ENCODE results near the gene FYB1. TPM values are rescaled to one million over a fixed set of nuclear protein-coding genes. Genes with fewer than 3 reads are reported as not detected.

Gene FYB1
- total and polyA plus RNA-seq, 2 of the 8 experiments (the other 6 are each of a cell fraction or from before 2014, with no cell fraction given) = not detected

DNA sequence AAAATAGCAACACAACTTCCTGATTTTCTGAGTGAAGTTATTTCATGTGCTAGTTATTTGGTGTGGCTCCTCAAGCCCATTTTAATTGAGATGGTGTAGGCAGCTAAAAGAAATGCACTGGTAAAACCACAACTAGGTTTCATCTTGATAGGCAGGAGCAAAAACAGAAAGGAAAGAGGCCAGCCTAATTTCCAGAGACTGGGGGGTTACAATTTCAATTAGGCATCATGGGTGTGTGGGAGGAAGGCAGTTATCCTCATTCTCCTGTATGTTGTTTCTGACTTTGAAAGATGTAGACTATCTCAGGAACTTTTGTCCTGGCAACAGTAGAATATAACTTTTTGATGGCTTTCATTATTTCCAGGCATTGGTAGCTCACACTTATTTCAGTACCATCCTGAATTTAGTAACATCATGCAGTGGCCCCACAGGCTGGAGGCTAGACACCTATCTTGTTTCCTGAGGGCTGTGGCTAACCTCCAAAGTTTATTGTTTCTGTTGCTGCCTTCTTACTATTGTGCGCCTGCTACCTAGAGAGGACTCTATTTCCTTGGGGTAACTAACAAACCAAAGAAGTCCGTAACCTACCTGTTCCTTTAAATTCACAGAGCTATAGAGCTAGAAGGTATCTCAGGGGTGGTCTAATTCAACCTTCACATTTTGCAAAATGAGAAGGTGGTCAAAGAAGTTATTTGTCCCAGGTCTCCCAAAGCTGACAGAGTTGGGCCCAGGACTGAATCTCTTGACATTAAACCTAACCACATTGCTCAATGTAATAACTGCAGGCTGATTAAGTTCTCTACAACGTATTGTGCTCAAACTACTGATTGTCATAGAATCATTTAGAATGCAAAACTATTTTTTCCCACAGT, 42.4 kb downstream of the FYB1 start:
- 89% methylated on average over 3 of the region's 3 CpGs; no CpG with 5 or more reads in 1 of the 2 experiments for WGBS, 2 experiments (ENCODE audit: extremely low coverage in 1 of 2, insufficient coverage in 1 of 2, insufficient read length in 1 of 2, insufficient replicate concordance in 2 of 2, low coverage in 1 of 2, low lambda C conversion rate in 2 of 2, missing lambda C conversion rate in 1 of 2)
- TF ChIP-seq MAFK (IDR thresholded peaks at IDR 0.05; ENCODE audit: low read depth, low read length) (no peak), BCL11A (IDR thresholded peaks at IDR 0.05; ENCODE audit: low read depth in 2 of 2, low read length in 2 of 2) (no peak), HDAC2 (IDR thresholded peaks at IDR 0.05; ENCODE audit: borderline replicate concordance in 1 of 2, low read depth in 2 of 2, low read length in 2 of 2) (no peak), BACH1 (IDR thresholded peaks at IDR 0.05; ENCODE audit: low read length) (no peak), PHF8 (conservative IDR thresholded peaks at IDR 0.05; ENCODE audit: low read depth, low read length) (no peak)
- Histone ChIP-seq H3K27ac (ENCODE audit: low read depth, low read length) (no peak overlapping the region), H3K79me1 (ENCODE audit: low read depth, low read length) (no peaks in the 10 kb centered on the region), H2AK5ac (ENCODE audit: low read depth, low read length) (no peak overlapping the region), H3K4ac (replicated peaks; ENCODE audit: insufficient read length, low read depth, low read length) (no peak overlapping the region), H2BK15ac (ENCODE audit: low read length) (no peak overlapping the region), H3K23me2 (ENCODE audit: low read depth, low read length) (no peaks in the 10 kb centered on the region), H3K14ac (ENCODE audit: insufficient read length) (no peak overlapping the region), H4K8ac (ENCODE audit: extremely low read depth, insufficient read depth, low read length) (no peak overlapping the region), H3K36me3 (ENCODE audit: control insufficient read depth in 2 of 4, insufficient read depth in 4 of 4, low read length in 3 of 4) (no peaks in the 10 kb centered on the region), H3K4me1 (replicated peaks in 1 of 4; ENCODE audit: control insufficient read depth in 3 of 4, insufficient read depth in 4 of 4, low read length in 3 of 4) (no peaks in the 10 kb centered on the region; a peak in 1 of 7 replicates), H3K18ac (ENCODE audit: extremely low read depth, low read length) (no peak overlapping the region), H2BK20ac (ENCODE audit: low read length) (no peak overlapping the region), H3K56ac (replicated peaks; ENCODE audit: insufficient read length, low read depth, low read length) (no peak overlapping the region), H2BK120ac (replicated peaks; ENCODE audit: low read depth, low read length) (no peak overlapping the region), H3K9me3 (ENCODE audit: insufficient read depth in 2 of 2, low read depth in 1 of 2, low read length in 1 of 2) (no peaks in the 10 kb centered on the region), H4K91ac (replicated peaks; ENCODE audit: insufficient read length, low read length) (no peak overlapping the region), H2BK5ac (ENCODE audit: low read depth, low read length) (no peak overlapping the region), H2BK12ac (ENCODE audit: low read depth, low read length) (no peak overlapping the region), H3K79me2 (ENCODE audit: control insufficient read depth in 1 of 2, insufficient read depth in 2 of 2, low read length in 2 of 2) (no peaks in the 10 kb centered on the region), H3K4me3 (ENCODE audit: extremely low read depth in 1 of 4, insufficient read depth in 2 of 4, low read depth in 3 of 4, low read length in 4 of 4) (no peak overlapping the region), H2AFZ (ENCODE audit: low read length) (no peak overlapping the region), H4K5ac (ENCODE audit: insufficient read length, low read depth, low read length) (no peak overlapping the region), H3K23ac (ENCODE audit: insufficient read length) (no peak overlapping the region), H3K9ac (replicated peaks in 1 of 4; ENCODE audit: extremely low read depth in 1 of 4, low read depth in 3 of 4, low read length in 3 of 4) (no peak overlapping the region), H3K4me2 (ENCODE audit: insufficient read depth in 1 of 2, low read depth in 2 of 2, low read length in 2 of 2) (no peak overlapping the region), H3K27me3 (replicated peaks in 1 of 4; ENCODE audit: control insufficient read depth in 3 of 4, extremely low read depth in 1 of 4, insufficient read depth in 3 of 4, low read length in 3 of 4) (peaks cover 0 to under 1% (median 0%) of the 10 kb centered on the region in 4 experiments; a peak in 1 of 7 replicates), H4K20me1 (replicated peaks in 1 of 2; ENCODE audit: control insufficient read depth in 1 of 2, insufficient read depth in 2 of 2, low read length in 2 of 2) (no peaks in the 10 kb centered on the region)
- no peak for DNase-seq (ENCODE audit: low read depth in 1 of 2, low spot score in 2 of 2)
- ChIA-PET CTCF (ENCODE audit: partially characterized antibody) (interaction anchor here (1.0 to 1.3 kb wide), 2 partner anchors 12 to 30 kb away, joined by 3 to 5 read pairs; no protein-coding TSS in a partner anchor), POLR2A (ENCODE audit: partially characterized antibody) (no interaction called here)
- no peak for FAIRE-seq

Data from H1 (cell line).